ENCODE data around the gene RAD51B.
"Not testable (repeated sequence)": the region's sequence is repeated elsewhere in the genome, so short reads cannot be mapped to it uniquely, and the experiment has no call there.

Gene RAD51B

DNA sequence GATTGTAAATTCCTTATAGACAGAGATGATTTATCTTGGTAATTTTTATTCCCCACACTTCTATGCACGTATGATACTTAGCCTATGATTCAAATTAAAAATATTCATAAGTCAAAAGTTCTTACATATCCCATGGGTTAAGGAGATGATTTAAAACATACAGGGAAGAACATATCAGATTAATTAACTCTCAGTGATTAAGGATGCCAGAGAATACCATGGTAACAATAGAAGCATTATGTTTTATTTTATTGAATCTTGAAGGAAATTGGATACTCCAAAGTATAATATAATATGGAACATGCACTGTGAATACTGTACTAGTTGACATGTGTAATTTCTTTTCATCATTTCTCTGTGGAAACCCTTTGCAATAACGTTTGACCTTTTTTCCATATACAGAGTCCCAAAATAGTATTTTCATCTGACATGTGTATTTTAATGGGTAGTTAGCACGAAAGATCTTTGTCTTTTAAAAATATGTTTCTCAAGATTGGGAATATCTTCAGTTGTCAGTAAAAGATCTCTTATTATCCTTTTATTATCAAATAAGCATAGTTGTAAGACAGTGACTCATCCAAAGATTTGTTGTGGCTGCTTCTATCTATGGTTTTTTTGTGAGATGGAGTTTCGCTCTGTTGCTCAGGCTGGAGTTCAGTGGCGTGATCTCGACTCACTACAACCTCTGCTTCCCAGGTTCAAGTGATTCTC, 166.7 kb downstream of the RAD51B start:
- DNase-seq = peak in 2 of 3 donors; percentile 4 to 21

DNA sequence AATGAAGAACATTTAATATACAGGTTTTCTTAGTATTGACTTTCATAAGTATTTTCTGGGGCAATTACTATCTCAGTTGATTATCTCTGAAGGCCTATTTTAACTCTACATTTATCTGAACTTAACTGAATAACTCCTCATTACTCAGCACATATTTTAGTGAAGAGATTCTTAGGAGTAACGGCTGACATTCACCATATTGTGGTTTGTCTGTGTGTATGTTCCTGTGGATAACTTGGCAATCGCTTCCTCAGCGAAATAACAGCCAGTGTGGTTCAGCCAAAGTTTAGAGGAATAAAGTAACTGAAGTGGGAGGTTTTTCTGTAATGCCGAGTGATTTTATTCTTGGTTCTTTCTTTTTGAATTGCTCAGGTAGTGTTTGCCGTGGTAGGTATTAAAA, 168.0 kb downstream of the RAD51B start:
- DNase-seq = peak in 1 of 3 donors; percentile 13

DNA sequence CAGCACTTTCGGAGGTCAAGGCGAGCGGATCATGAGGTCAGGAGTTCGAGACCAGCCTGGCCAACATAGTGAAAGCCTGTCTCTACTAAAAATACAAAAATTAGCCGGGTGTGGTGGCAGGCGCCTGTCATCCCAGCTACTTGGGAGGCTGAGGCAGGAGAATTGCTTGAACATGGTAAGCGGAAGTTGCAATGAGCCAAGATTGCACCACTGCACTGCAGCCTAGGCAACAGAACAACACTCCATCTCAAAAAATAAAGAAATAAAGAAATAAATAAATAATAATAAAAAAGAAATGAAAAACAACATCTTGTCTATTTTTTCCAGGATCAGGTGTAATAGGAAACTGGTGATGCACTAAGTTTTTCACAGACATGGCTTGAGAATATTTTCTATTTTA, 168.6 kb downstream of the RAD51B start:
- DNase-seq = not testable (repeated sequence)

GRCh38 chr14:67990576-67990975, 171.0 kb downstream of the RAD51B start:
- DNase-seq = no peak

DNA sequence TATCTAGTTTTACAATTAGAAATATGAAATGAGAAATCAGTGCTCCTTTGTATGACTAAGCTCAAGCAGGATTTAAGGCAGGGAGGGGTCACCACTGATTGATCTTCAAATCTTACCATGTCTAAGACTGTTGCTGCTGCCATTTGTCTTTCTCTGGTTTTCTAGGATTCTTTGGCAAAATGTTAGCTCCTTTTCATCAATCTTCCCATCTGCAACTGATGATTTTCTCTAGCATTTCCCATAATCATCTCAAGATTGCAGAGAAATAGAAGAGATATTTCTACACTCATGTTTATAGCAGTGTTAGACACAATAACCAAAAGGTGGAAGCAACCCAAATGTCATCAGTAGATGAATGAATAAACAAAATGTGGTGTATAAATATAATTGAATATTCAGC, 175.0 kb downstream of the RAD51B start:
- no peak for DNase-seq

DNA sequence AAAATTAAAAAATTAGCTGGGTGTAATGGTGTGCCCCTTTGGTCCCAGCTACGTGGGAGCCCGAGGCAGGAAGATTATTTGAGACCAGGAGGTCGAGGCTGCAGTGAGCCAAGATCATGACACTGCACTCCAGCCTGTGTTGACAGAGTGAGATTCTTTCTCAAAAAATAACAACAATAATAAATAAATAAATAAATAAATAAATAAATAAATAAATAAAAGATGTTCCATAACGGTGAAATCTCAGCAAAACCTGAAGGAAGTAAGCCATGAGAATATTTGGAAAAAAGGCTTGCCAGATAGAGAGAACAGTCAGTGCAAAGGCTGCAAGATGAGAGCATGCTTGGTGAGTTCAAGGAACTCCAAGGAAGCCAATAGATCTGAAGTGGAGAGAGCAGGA, 176.7 kb downstream of the RAD51B start:
- DNase-seq = no peak

DNA sequence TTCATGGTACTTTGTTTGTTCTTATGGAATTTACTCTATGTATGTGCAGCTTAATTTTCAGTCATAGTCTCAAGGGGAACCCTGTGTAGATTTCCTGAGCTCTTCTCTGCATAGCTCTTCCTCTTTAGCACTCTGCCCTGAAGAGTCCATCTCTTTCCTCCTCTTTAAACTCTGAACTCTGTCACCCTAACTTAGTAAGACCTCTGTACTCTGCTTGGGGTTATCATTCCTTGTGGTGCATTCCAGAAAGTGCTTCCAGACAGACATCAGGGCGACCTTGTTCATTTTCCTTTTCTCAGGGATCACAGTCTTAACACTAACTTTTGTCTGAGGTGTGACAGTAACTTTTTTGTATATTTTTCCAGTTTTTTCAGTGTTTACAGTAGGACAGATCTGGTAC, 179.3 kb downstream of the RAD51B start:
- DNase-seq = no peak

- DNase-seq = no peak
These were observed 179.7 kb downstream of the RAD51B start for GRCh38 chr14:67999290-67999689.

DNA sequence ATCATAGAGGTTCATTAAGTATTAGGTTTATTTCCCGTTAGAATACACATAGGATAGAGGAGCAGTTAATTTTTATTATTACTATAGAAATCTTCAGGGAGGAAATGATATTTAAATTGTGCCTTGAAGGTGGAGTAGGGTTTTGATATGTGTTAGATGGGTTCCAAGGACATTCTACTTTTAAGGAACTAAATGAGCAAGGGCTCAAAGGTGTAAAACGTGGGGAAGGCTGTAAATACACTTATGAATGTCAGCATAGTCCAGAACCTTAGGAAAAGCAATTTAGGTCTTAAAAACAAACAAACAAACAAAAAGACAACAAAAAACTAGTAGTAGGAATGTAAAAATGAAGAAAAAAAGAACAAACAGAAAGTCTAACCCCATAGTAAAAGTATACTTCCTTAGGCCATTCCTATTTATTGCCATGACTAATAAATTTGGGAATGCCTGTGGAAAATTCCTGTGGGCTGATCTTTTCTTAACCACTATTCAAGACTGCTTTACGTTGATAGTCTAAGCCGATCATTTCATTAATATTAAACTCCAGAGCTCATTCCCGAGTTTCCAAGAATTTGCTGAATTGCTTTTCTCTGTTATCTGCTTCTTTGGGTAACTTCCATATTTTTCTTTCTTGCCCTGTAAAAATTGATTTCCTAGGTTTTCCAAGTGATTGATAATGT, 180.3 kb downstream of the RAD51B start:
- DNase-seq = no peak

DNA sequence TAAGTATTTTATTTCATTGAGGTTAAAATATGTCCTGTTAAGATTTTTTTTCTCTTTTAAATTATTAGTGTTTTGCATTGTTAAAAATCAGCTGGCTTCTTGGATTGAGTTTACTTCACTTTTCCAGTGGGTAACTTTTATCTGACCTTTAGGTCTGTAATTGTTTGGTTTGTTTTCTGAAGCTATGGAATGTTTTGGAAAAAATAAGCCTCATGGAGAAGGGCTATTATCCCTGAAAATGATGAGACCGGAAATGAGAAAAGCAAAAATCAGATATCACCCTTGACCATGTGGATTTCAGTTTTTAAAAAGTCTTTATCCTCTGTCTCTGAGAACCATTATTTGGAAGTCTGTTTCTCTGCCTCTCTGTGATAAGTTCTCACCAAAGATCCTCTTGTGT, 180.9 kb downstream of the RAD51B start:
- no peak for DNase-seq

- no peak for DNase-seq
These were observed 188.9 kb downstream of the RAD51B start for GRCh38 chr14:68008491-68008890.

- no peak for DNase-seq
These were observed 191.9 kb downstream of the RAD51B start for GRCh38 chr14:68011406-68012028.

- DNase-seq = no peak
These were observed 193.3 kb downstream of the RAD51B start for GRCh38 chr14:68012871-68013270.

- no peak for DNase-seq
These were observed 193.7 kb downstream of the RAD51B start for GRCh38 chr14:68013326-68013725.

DNA sequence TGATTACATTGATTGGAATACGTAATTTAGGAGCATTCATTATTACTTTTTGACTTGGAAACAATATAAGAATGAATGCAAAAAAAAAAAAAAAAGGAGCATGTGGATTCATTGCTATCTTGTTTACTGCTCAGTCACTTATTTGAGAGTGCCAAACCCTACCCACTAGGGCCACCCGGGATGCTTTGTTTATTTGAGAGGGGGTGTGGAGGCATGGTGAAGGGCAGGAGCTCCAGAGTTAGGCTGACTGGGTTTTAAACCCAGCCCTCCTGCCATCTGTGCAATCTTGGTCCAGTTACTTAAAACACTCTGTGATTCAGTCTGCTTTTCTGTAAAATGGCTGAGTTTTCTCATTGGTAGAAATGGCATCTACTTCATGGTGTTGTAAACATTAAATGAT, 195.2 kb downstream of the RAD51B start:
- DNase-seq = no peak

DNA sequence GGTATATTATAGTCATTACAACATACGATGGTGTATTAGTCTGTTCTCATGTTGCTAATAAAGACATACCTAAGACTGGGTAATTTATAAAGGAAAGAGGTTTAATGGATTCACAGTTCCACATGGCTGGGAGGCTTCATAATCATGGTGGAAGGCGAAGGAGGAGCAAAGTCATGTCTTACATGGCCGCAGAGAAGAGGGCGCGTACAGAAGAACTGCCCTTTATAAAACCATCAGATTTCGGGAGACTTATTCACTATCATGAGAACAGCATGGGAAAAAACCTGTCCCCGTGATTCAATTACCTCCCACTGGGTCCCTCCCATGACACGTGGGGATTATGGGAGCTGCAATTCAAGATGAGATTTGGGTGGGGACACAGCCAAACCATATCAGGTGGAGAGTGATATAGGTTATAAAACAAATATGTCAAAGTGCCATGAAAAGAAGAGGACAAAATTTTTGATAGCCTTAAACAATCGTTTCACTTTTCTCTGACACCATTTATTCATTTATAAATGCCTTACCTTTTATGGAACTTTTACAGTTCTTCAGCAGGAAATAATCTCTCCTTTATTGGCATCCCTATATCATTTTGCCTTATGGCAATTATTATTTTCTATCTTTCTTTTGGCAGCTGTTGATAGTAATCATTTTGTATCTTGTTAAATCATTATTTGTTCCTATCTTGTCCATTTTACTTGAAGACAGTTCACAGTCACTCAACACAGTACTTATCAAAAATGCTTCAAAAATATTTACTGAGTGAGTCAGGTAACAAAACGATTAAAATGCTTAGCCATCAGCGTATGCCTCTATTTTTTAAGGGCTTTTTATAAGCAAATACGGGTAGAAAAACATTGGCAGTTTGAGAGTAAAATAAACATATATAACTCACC, 196.0 kb downstream of the RAD51B start:
- no peak for DNase-seq

GRCh38 chr14:68016255-68016914, 196.8 kb downstream of the RAD51B start:
- DNase-seq = no peak

DNA sequence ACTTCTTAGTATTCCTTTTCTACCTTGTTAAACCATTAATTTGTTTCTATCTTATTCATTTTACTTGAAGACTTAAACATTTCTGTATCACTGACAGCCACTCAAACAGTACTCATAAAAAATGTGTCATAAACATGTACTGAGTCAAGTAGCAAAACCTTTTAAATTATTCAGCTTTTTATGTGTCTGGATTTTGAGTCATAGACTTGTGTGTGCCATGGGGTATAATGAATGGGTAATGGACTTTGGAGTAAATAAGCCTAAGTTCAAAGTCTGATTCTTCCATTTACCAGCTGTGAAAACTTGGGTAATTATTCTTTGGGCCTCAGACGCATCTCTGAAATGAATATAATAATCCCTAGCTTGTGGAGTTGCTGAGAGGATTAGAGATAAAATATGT, 199.0 kb downstream of the RAD51B start:
- DNase-seq = peak in 1 of 3 donors; percentile 3

DNA sequence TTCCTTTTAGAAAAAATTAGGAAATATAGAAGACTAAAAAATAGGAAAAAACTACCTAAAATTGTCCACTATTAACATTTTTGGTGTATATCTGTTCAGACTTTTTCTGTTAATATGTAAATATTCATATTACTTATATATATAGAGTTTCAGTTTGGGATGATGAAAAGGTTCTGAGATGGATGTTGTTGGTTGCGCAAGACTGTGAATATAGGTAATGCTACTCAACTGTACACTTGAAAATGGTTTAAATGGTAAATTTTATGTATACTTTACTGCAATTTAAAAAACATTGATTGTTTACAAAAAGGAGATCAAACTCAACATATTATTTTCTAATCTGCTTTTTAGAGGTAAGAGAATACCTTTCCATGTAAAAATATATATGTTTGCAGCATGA, 200.9 kb downstream of the RAD51B start:
- DNase-seq = no peak

- DNase-seq = no peak
These were observed 201.6 kb downstream of the RAD51B start for GRCh38 chr14:68020999-68021663.

DNA sequence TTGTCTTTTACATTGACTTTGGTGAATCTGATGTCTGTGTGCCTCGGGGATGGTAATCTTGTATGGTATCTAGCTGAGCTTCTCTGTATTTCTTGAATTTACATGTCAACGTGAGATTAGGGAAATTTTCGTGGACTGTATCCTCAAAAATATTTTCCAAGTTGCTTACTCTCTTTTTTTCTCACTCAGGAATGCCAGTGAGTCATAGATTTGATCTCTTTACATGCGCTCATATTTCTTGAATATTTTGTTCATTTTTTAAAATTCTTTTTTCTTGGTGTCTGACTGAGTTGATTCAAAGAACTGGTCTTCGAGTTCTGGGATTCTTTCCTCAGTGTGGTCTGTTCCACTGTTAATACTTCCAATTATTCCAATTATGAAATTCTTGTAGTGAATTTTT, 207.7 kb downstream of the RAD51B start:
- DNase-seq = no peak

- no peak for DNase-seq
These were observed 208.5 kb downstream of the RAD51B start for GRCh38 chr14:68028075-68028474.

Data from suppressor macrophage treated with lipopolysaccharide for 1 hour (primary cell).